Measurements from ENCODE around the gene MOGAT2. TPM values are rescaled to one million over a fixed set of nuclear protein-coding genes. Genes with fewer than 3 reads are reported as not detected.

Gene MOGAT2
- total RNA-seq, 2 experiments from 2014 or later = not detected

- Mint-ChIP-seq H3K9me3 (no peaks in the 10 kb centered on the region), H3K27ac (no peak overlapping the region), H3K27me3 (peaks cover 46% of the 10 kb centered on the region), H3K4me1 (ENCODE audit: low read depth) (no peaks in the 10 kb centered on the region), H3K4me3 (no peak overlapping the region), H3K36me3 (no peaks in the 10 kb centered on the region)
- ChIA-PET POLR2A (no interaction called here), CTCF (interaction anchor here (0.8 to 1.5 kb wide), 2 partner anchors 8 to 9 kb away, joined by 4 to 5 read pairs; no protein-coding TSS in a partner anchor)
- no peak for DNase-seq
- intact Hi-C loops (cut with micrococcal nuclease) = no loop called here
These were observed 19.6 kb upstream of the MOGAT2 start for GRCh38 chr11:75697906-75698581.

DNA sequence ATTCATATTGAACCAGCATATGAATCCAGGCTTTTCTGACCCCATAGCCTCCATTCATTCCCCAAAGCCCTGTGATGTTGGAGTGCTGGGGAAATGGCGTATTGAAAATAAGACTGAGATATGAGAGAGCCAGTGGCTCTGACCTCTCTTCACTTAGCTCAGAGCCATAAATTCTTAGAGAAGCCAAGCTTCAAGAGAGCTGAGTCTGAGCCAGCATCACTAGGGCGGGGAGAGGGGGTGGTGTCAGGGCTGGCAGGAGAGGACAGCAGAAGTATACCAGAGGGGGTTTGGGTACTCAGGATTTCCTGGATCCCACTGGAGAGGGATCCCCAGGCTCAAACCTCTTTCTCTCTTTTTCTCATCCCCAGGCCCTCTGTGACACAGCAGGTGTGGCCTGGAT lies 16.7 kb upstream of the MOGAT2 start:
- intact Hi-C loops (cut with micrococcal nuclease) = no loop called here
- H3K27ac Mint-ChIP-seq = no peak overlapping the region
- POLR2A ChIA-PET = no interaction called here
- no peak for DNase-seq
- no peaks in the 10 kb centered on the region for H3K4me1 Mint-ChIP-seq (ENCODE audit: low read depth)
- peaks cover 27% of the 10 kb centered on the region for H3K27me3 Mint-ChIP-seq
- no peak overlapping the region for H3K4me3 Mint-ChIP-seq
- H3K9me3 Mint-ChIP-seq = no peaks in the 10 kb centered on the region
- CTCF ChIA-PET = no interaction called here
- H3K36me3 Mint-ChIP-seq = no peaks in the 10 kb centered on the region

GRCh38 chr11:75703695-75704237 lies 13.9 kb upstream of the MOGAT2 start:
- no peak overlapping the region for H3K4me3 Mint-ChIP-seq
- intact Hi-C loops (cut with micrococcal nuclease) = no loop called here
- CTCF ChIA-PET = no interaction called here

DNA sequence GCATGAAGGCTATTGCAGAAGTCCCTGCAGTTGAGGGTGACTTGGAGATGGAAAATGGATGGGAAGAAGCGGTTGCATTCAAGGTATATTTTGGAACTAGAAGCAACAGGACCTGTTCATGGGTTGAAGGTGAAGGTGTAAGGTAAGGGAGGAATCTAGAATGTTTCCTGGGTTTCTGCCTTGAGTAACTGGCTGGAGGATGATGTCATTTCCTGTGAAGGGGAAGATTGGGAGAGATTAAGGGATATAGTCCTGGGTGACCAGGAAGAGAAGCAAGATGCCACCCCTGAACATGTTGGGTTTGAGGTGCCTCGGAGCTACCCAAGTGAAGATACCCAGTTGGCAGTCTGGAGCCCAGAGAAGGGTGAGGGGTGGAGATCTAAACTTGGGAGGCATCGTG lies 12.1 kb upstream of the MOGAT2 start:
- Mint-ChIP-seq H3K4me1 (ENCODE audit: low read depth) (no peaks in the 10 kb centered on the region), H3K36me3 (no peaks in the 10 kb centered on the region), H3K9me3 (no peaks in the 10 kb centered on the region), H3K4me3 (no peak overlapping the region), H3K27ac (no peak overlapping the region), H3K27me3 (peaks cover 3% of the 10 kb centered on the region)
- ChIA-PET POLR2A (no interaction called here), CTCF (interaction anchor here (0.6 to 3.1 kb wide), 47 partner anchors 8 to 554 kb away, joined by 3 to 25 read pairs (median 4); partner anchors contain the start of gene SERPINH1)
- DNase-seq = no peak
- intact Hi-C loops (cut with micrococcal nuclease) = no loop called here

More at GRCh38 chr11:75703695-75704237, 13.9 kb upstream of the MOGAT2 start:
- Mint-ChIP-seq H3K27me3 (peaks cover 15% of the 10 kb centered on the region), H3K9me3 (no peaks in the 10 kb centered on the region), H3K4me1 (ENCODE audit: low read depth) (no peaks in the 10 kb centered on the region), H3K36me3 (no peaks in the 10 kb centered on the region), H3K27ac (no peak overlapping the region)
- POLR2A ChIA-PET = no interaction called here
- no peak for DNase-seq

GRCh38 chr11:75706260-75706729 lies 11.3 kb upstream of the MOGAT2 start:
- H3K27ac Mint-ChIP-seq = no peak overlapping the region
- intact Hi-C loops (cut with micrococcal nuclease) = no loop called here
- H3K27me3 Mint-ChIP-seq = peaks cover 3% of the 10 kb centered on the region
- peak; percentile 76 for DNase-seq
- H3K4me3 Mint-ChIP-seq = no peak overlapping the region
- H3K4me1 Mint-ChIP-seq (ENCODE audit: low read depth) = no peaks in the 10 kb centered on the region
- H3K36me3 Mint-ChIP-seq = no peaks in the 10 kb centered on the region
- ChIA-PET CTCF (interaction anchor here (0.5 to 3.1 kb wide), 49 partner anchors 8 to 553 kb away, joined by 3 to 25 read pairs (median 4); partner anchors contain the start of gene SERPINH1), POLR2A (no interaction called here)
- H3K9me3 Mint-ChIP-seq = no peaks in the 10 kb centered on the region

GRCh38 chr11:75714211-75714610 lies 3.4 kb upstream of the MOGAT2 start:
- H3K27me3 Mint-ChIP-seq = no peaks in the 10 kb centered on the region
- H3K9me3 Mint-ChIP-seq = no peaks in the 10 kb centered on the region
- no peak overlapping the region for H3K27ac Mint-ChIP-seq
- DNase-seq = no peak
- CTCF ChIA-PET = interaction anchor here (1.6 to 1.7 kb wide), 2 partner anchors 8 to 9 kb away, joined by 8 to 12 read pairs; no protein-coding TSS in a partner anchor
- intact Hi-C loops (cut with micrococcal nuclease) = no loop called here
- H3K4me3 Mint-ChIP-seq = no peak overlapping the region
- no peaks in the 10 kb centered on the region for H3K4me1 Mint-ChIP-seq (ENCODE audit: low read depth)
- H3K36me3 Mint-ChIP-seq = no peaks in the 10 kb centered on the region
- POLR2A ChIA-PET = no interaction called here

GRCh38 chr11:75715688-75716087 lies 1.9 kb upstream of the MOGAT2 start:
- intact Hi-C loops (cut with micrococcal nuclease) = no loop called here
- Mint-ChIP-seq H3K36me3 (no peaks in the 10 kb centered on the region), H3K27ac (no peak overlapping the region), H3K4me3 (no peak overlapping the region), H3K4me1 (ENCODE audit: low read depth) (no peaks in the 10 kb centered on the region), H3K27me3 (no peaks in the 10 kb centered on the region), H3K9me3 (no peaks in the 10 kb centered on the region)
- no peak for DNase-seq
- ChIA-PET CTCF (interaction anchor here (0.9 kb wide), 1 partner anchor 152 kb away, joined by 3 read pairs; no protein-coding TSS in a partner anchor), POLR2A (no interaction called here)

GRCh38 chr11:75716659-75717058 lies 979 bp upstream of the MOGAT2 start:
- Mint-ChIP-seq H3K27me3 (no peaks in the 10 kb centered on the region), H3K4me1 (ENCODE audit: low read depth) (no peaks in the 10 kb centered on the region), H3K9me3 (no peaks in the 10 kb centered on the region), H3K4me3 (no peak overlapping the region), H3K27ac (no peak overlapping the region), H3K36me3 (no peaks in the 10 kb centered on the region)
- POLR2A ChIA-PET = no interaction called here
- intact Hi-C loops (cut with micrococcal nuclease) = no loop called here
- DNase-seq = no peak
- CTCF ChIA-PET = no interaction called here

DNA sequence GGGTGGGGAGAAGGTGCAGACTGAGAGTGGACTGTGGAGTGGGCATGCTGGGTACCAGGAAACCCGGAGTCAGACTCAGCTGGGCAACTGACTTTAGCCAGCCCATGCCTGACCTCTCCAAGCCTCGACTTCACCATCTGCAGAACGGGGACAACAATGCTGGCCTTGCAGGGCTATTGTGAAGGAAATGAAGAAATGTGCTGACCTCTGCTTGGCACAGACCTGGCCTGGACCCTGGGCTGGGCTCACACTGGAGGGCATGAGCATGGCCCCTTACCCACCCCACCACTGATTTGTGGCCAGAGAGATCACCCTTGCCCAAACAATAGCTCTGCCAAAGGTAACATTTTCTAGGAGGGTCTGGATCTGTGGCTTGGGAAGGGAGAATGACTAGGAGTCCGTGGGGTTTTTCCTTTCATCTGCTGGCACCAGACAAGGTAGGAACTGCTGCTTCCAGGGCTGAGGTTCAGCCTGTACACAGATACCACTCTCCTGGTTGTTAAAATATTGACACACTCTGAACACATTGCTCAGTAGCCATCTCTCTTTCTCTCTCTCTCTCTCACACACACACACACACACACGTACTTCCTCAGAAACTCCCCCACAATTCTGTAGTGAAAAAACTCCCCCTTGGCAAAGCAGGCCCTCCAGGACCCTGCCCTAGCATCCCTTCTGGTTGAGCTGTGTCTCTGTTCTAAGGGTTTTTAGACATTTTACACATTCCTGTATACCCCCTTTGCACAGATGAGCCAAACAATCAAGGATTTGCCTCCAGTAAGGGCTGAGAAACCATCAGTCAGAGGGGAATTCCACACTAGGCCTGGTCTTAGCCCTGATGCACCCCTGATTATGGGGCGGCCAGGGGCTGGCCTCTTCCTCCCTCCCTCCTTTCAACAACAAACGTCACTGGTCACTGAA lies 1.0 kb downstream of the MOGAT2 start:
- no peak for DNase-seq
- ChIA-PET POLR2A (no interaction called here), CTCF (no interaction called here)
- H3K4me3 Mint-ChIP-seq = no peak overlapping the region
- no peaks in the 10 kb centered on the region for H3K27me3 Mint-ChIP-seq
- intact Hi-C loops (cut with micrococcal nuclease) = no loop called here
- H3K9me3 Mint-ChIP-seq = no peaks in the 10 kb centered on the region
- no peak overlapping the region for H3K27ac Mint-ChIP-seq
- H3K4me1 Mint-ChIP-seq (ENCODE audit: low read depth) = no peaks in the 10 kb centered on the region
- no peaks in the 10 kb centered on the region for H3K36me3 Mint-ChIP-seq

DNA sequence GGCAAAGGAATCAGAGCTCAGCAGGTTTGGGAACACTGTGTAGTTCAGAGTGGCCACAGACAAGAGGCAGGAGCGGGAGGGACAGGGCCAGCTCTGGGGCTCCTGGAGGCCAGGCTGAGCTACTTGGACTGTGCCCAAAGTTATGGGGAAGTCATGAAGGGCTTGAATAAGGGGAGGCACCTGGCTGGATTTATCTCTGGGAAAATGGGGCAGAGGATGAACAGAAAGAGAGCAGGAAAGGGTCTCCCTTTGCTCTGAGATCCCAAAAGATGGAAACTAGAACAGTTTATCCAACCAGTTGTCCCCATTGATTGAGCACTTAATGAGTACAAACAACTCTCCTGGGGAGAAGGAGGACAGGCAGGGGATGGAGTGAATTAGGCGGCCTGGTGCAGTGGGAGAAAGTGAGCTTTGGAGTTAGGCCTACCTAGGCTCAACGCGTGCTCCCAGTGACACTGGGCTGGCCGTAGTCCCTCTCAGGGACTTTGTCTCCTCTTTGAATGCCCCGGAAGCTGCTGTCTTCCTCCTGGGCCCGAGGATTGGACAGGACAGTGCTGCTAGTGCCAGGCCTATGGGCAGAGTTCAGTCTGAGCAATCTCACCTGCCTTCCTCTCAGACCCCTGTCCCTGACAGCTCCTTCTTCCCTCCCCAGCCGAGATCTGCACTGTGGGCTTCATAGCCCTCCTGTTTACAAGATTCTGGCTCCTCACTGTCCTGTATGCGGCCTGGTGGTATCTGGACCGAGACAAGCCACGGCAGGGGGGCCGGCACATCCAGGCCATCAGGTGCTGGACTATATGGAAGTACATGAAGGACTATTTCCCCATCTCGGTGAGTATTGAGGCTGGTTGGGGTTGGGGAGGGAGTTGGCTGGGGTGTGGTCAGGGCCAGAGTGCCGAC lies 2.0 kb downstream of the MOGAT2 start:
- no peaks in the 10 kb centered on the region for H3K36me3 Mint-ChIP-seq
- CTCF ChIA-PET = no interaction called here

DNA sequence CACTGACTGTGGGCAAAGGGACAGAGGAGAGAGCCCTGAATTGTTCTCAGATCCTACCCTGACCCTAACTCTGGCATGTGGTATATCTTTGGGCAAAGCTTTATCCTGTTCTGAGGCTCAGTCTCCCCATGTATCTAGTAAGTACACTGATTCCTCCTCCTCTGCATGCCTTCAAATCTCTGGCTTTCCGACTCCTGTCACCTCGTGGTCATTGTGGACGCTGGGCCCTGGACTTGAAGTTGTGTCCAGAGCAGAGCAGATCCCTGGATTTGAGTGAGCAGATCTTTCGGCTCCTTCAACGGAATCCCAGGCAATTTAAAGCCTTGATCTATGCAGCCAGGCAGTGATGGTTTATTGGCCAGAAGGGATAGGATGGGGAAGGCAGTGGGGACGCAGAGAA lies 3.0 kb downstream of the MOGAT2 start:
- CTCF ChIA-PET = interaction anchor here (0.6 to 1.9 kb wide), 4 partner anchors 15 to 147 kb away, joined by 3 to 5 read pairs (median 4); no protein-coding TSS in a partner anchor
- no peaks in the 10 kb centered on the region for H3K27me3 Mint-ChIP-seq
- POLR2A ChIA-PET = no interaction called here
- H3K4me1 Mint-ChIP-seq (ENCODE audit: low read depth) = no peaks in the 10 kb centered on the region
- H3K27ac Mint-ChIP-seq = no peak overlapping the region
- intact Hi-C loops (cut with micrococcal nuclease) = loop anchor here (5.0 to 10.0 kb wide), 2 partner anchors 47 to 594 kb away; partner anchors contain the start of gene DGAT2
- H3K36me3 Mint-ChIP-seq = no peaks in the 10 kb centered on the region
- DNase-seq = no peak
- no peaks in the 10 kb centered on the region for H3K9me3 Mint-ChIP-seq
- H3K4me3 Mint-ChIP-seq = no peak overlapping the region

More for the DNA sequence above, 2.0 kb downstream of the MOGAT2 start:
- DNase-seq = no peak
- no peak overlapping the region for H3K27ac Mint-ChIP-seq
- POLR2A ChIA-PET = no interaction called here
- no peaks in the 10 kb centered on the region for H3K27me3 Mint-ChIP-seq
- no peaks in the 10 kb centered on the region for H3K4me1 Mint-ChIP-seq (ENCODE audit: low read depth)
- no peak overlapping the region for H3K4me3 Mint-ChIP-seq
- intact Hi-C loops (cut with micrococcal nuclease) = loop anchor here (5.0 to 10.0 kb wide), 2 partner anchors 48 to 595 kb away; partner anchors contain the start of gene DGAT2
- no peaks in the 10 kb centered on the region for H3K9me3 Mint-ChIP-seq
